ENCODE measurements around the gene MGAT4A.

MGAT4A gene

DNA sequence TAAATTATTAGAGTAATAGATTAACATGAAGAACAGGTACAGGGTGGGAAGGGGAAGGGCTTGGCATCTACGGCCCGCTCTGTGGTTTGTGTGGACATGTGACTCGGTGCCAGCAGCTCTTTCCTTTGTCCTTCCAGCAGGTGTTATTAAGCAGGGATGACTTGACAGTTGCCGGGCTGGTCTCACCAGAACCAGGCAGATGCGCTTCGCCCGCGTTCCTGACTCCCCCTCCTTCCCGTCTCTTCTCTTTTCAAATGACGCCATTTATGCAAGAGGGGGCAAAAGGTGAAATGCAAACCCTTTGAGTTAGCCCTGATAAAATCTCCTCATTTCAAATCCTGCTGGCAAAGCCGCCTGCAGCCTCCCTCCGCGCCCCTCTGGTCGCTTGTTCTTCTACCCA, 38.9 kb upstream of the MGAT4A start:
- no peak overlapping the region for H3K4me3 ChIP-seq (ENCODE audit: low read depth, low read length)
- no peak for TF ChIP-seq CTCF (IDR thresholded peaks at IDR 0.05; ENCODE audit: control insufficient read depth, extremely low read depth, insufficient read depth)
- DNase-seq (ENCODE audit: low read depth): no peak

DNA sequence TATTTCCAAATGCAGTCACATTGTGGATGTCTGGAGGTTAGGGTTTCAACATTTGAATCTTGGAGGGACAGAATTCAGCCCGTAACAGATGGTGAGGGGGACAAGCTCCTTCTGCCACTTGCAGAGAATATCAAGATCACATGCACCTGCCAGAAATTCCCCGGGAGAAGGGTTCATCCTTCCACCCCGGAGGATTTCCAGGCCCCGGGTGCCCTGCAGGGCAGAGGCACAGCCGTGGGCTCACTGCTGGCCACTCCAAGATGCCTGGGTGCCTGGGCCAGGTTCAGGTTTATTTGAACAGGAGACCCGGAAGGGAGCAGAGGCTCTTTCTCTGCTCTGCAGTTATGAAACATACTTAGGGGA, 38.2 kb upstream of the MGAT4A start:
- DNase-seq (ENCODE audit: low read depth): no peak
- no peak overlapping the region for H3K4me3 ChIP-seq (ENCODE audit: low read depth, low read length)
- TF ChIP-seq CTCF (IDR thresholded peaks at IDR 0.05; ENCODE audit: control insufficient read depth, extremely low read depth, insufficient read depth): no peak

DNA sequence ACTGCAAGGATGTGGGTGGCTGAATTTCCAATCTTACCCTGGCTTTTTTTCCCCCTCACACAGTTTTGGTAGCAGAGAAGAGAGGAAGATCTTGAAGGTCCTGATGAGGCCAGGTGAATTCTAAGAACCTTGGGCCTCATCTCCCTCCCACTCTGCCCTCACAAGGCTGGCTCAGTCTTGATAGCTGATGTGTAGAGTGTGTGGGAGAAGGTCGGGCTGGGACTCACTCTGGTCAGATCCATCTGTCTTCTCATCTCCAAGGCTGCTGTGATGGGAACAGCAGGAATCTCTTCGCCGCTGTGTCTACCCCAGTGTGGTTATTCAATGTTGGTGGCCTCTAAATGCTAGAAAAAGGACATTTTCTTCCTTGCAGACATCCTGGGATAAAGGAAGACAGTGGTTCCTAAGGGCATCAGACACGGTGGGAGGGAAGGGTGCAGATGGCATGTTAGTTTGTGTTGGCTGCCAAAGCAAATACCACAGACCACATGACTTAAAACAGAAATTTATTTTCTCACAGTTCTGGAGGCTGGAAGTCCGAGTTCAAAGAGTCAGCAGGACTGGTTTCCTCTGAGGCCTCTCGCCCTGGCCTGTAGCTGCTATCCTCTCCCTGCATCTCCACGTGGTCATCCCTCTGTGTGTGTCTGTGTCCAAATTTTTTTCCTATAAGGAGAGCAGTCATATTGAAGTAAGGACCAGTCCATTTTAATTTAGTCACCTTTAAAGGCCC, 37.6 kb upstream of the MGAT4A start:
- TF ChIP-seq CTCF (IDR thresholded peaks at IDR 0.05; ENCODE audit: control insufficient read depth, extremely low read depth, insufficient read depth): no peak
- DNase-seq (ENCODE audit: low read depth): no peak
- no peak overlapping the region for H3K4me3 ChIP-seq (ENCODE audit: low read depth, low read length)

DNA sequence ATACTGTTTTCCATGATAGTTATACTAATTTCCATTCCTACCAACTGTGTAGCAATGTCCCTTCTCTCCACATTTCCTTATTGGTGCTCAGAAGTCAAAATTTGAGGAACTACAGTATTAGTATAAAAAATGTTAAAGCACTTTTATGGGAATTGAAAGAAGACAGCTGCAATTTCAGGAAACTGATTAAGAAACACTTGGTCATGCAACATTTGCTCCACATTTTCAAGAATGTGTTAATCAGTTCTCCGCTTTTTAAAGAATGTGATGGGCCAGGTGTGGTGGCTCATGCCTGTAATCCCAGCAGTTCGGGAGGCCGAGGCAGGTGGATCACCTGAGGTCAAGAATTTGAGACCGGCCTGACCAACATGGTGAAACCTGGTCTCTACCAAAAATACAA, 33.6 kb upstream of the MGAT4A start:
- no peak for DNase-seq (ENCODE audit: low read depth)
- TF ChIP-seq CTCF (IDR thresholded peaks at IDR 0.05; ENCODE audit: control insufficient read depth, extremely low read depth, insufficient read depth): no peak
- no peak overlapping the region for H3K4me3 ChIP-seq (ENCODE audit: low read depth, low read length)

DNA sequence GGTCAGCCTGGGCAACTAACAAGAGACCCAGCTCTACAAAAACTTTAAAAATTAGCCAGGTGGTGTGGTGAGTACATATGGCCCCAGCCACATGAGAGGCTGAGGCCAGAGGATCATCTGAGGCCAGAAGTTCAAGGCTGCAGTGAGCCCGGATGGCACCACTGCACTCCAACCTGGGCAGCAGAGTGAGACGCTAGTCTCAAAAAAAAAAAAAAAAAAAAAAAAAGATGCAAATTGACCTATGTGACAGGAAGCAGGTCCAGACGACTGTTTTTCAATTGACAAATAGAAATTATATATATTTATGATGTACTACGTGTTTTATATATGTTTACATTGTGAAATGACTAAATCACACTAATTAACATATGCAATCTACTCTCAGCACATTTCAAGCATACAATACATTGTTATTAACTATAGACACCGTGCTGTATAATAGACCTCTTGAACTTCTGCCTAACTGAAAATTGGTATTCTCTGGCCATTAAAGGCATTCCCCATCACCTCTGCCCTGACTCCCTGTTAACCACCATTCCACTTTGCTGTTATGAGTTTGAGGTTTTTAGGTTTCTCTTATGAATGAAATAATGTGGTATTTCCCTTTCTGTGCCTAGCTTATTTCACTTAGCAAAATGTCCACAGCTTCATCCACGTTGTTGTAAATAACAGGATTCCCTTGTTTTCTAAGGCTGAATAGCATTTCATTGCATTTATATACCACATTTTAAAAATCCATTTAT, 32.4 kb upstream of the MGAT4A start:
- H3K4me3 ChIP-seq (ENCODE audit: low read depth, low read length): no peak overlapping the region
- DNase-seq (ENCODE audit: low read depth): no peak
- TF ChIP-seq CTCF (IDR thresholded peaks at IDR 0.05; ENCODE audit: control insufficient read depth, extremely low read depth, insufficient read depth): no peak

- TF ChIP-seq CTCF (IDR thresholded peaks at IDR 0.05; ENCODE audit: control insufficient read depth, extremely low read depth, insufficient read depth): no peak
- H3K4me3 ChIP-seq (ENCODE audit: low read depth, low read length): no peak overlapping the region
- no peak for DNase-seq (ENCODE audit: low read depth)
Measured at GRCh38 chr2:98761909-98762308, 31.0 kb upstream of the MGAT4A start.

All from LNCaP clone FGC (cell line).